GF-D8 (cell line): Measurements from ENCODE around the gene HLA-DRB1.
"Not testable (repeated sequence)": the region's sequence is repeated elsewhere in the genome, so short reads cannot be mapped to it uniquely, and the experiment has no call there.

Experiments used
- DNase-seq: peaks from one replicate; lab custom pipeline; 2025; lab: John Stamatoyannopoulos, UW

The HLA-DRB1 gene

GRCh38 chr6:32609731-32610640 is 20.3 kb upstream of the HLA-DRB1 start:
- no peak for DNase-seq

- no peak for DNase-seq
These were observed 19.7 kb upstream of the HLA-DRB1 start for GRCh38 chr6:32609391-32609730.

GRCh38 chr6:32608362-32608761 is 18.7 kb upstream of the HLA-DRB1 start:
- DNase-seq: no peak

GRCh38 chr6:32607988-32608298 is 18.3 kb upstream of the HLA-DRB1 start:
- DNase-seq: no peak

GRCh38 chr6:32607263-32607987 is 17.8 kb upstream of the HLA-DRB1 start:
- DNase-seq: no peak

- DNase-seq: no peak
These were observed 14.8 kb upstream of the HLA-DRB1 start for GRCh38 chr6:32604434-32604877.

- DNase-seq: no peak
These were observed 14.2 kb upstream of the HLA-DRB1 start for GRCh38 chr6:32603888-32604287.

GRCh38 chr6:32603222-32603621 is 13.6 kb upstream of the HLA-DRB1 start:
- DNase-seq: no peak

- no peak for DNase-seq
These were observed 12.7 kb upstream of the HLA-DRB1 start for GRCh38 chr6:32602383-32602782.

- DNase-seq: no peak
These were observed 7.4 kb upstream of the HLA-DRB1 start for GRCh38 chr6:32597024-32597423.

GRCh38 chr6:32590713-32591112 is 1.1 kb upstream of the HLA-DRB1 start:
- not testable (repeated sequence) for DNase-seq

- DNase-seq: no peak
These were observed 1.5 kb downstream of the HLA-DRB1 start for GRCh38 chr6:32588156-32588555.

GRCh38 chr6:32583527-32583898 is 6.1 kb downstream of the HLA-DRB1 start:
- DNase-seq: no peak

- DNase-seq: no peak
These were observed 8.1 kb downstream of the HLA-DRB1 start for GRCh38 chr6:32581315-32582095.

GRCh38 chr6:32580593-32580992 is 9.1 kb downstream of the HLA-DRB1 start:
- no peak for DNase-seq

GRCh38 chr6:32578962-32579361 is 10.7 kb downstream of the HLA-DRB1 start:
- no peak for DNase-seq

GRCh38 chr6:32577493-32577892 is 12.2 kb downstream of the HLA-DRB1 start:
- DNase-seq: not testable (repeated sequence)

GRCh38 chr6:32576250-32576649 is 13.4 kb downstream of the HLA-DRB1 start:
- no peak for DNase-seq

- no peak for DNase-seq
These were observed 19.2 kb downstream of the HLA-DRB1 start for GRCh38 chr6:32570363-32570905.

- no peak for DNase-seq
These were observed 21.1 kb downstream of the HLA-DRB1 start for GRCh38 chr6:32568561-32568960.

GRCh38 chr6:32566957-32567356 is 22.7 kb downstream of the HLA-DRB1 start:
- no peak for DNase-seq

- DNase-seq: no peak
These were observed 24.1 kb downstream of the HLA-DRB1 start for GRCh38 chr6:32565511-32565910.
